Lower lobe of right lung (tissue), 2 donors: Measurements from ENCODE around the gene ANOS1. TPM values are rescaled to one million over a fixed set of nuclear protein-coding genes. Genes with fewer than 3 reads are reported as not detected.

ENCODE experiments used
- ATAC-seq, 2 donors: fragments of 200-7000 bp; cut with Tn5 transposase; one replicate each; pipeline ENCODE4 v1.9.1; 2020 to 2022; ENCODE audit warnings: mild to moderate bottlenecking in 2 of 2, moderate library complexity in 2 of 2
- DNase-seq: peaks from one replicate; pipeline ENCODE4 v3.0.0-alpha.2; 2020
- H3K27ac ChIP-seq: fragments of 200-600 bp; one replicate; pipeline ENCODE4 v1.8.0; 2022
- H3K27me3 ChIP-seq: fragments of 200-600 bp; one replicate; pipeline ENCODE4 v1.8.0; 2022; ENCODE audit warnings: low read depth
- H3K36me3 ChIP-seq: fragments of 200-600 bp; one replicate; pipeline ENCODE4 v1.8.0; 2022; ENCODE audit warnings: mild to moderate bottlenecking
- H3K4me1 ChIP-seq: fragments of 200-600 bp; one replicate; pipeline ENCODE4 v1.8.0; 2022
- H3K4me3 ChIP-seq: fragments of 200-600 bp; one replicate; pipeline ENCODE4 v1.8.0; 2022; ENCODE audit warnings: mild to moderate bottlenecking
- H3K9me3 ChIP-seq: fragments of 200-600 bp; one replicate; pipeline ENCODE4 v1.8.0; 2022
- intact Hi-C: fragments of 100-400 bp; cut with DNase I; formaldehyde crosslinking; loops from one replicate; pipeline ENCODE4 v1.11.0; 2022
- total RNA-seq: library from RNA; stranded (reverse); fragmentation: NEBNext Ultra II Directional; extraction: Animal tissue kit (Norgen Biotek cat#: 25700); gene quantifications from one replicate; pipeline ENCODE4 v1.2.1, GENCODE V29; 2021
- TF ChIP-seq, protein P1 (sequence below): fragments of 200-600 bp; IDR thresholded peaks from one replicate; pipeline ENCODE4 v1.8.0; 2022; ENCODE audit warnings: antibody characterized with exemption, mild to moderate bottlenecking
- donor health status: DM: no; HTN: yes; CAD: no; lungs with severe emphysema.

Gene ANOS1
- total RNA-seq, 1 donor from 2014 or later, result 46.2 TPM

DNA sequence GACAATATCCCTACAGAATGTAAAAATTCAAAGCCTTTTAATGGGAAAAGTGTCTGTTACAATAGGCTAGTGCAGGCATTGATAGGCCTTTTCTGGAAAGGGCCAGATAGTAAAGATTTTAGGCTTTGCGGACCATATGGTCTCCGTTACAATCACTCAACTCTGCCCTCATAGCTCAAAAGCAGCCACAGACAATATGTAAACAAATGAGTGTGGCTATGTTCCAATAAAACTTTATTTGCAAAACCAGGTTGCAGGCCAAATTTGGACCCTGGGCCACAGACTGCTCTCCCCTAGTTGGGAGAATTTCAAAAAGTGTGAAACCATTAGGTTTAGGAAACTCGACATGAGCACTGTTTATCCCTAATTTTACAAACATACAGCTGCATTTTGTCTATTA is 155.1 kb downstream of the ANOS1 start:
- no peak for DNase-seq
- no peaks in the 10 kb centered on the region for H3K4me1 ChIP-seq
- no peak overlapping the region for H3K27ac ChIP-seq
- H3K9me3 ChIP-seq, result no peaks in the 10 kb centered on the region
- intact Hi-C loops, result no loop called here
- TF ChIP-seq, protein P1, sequence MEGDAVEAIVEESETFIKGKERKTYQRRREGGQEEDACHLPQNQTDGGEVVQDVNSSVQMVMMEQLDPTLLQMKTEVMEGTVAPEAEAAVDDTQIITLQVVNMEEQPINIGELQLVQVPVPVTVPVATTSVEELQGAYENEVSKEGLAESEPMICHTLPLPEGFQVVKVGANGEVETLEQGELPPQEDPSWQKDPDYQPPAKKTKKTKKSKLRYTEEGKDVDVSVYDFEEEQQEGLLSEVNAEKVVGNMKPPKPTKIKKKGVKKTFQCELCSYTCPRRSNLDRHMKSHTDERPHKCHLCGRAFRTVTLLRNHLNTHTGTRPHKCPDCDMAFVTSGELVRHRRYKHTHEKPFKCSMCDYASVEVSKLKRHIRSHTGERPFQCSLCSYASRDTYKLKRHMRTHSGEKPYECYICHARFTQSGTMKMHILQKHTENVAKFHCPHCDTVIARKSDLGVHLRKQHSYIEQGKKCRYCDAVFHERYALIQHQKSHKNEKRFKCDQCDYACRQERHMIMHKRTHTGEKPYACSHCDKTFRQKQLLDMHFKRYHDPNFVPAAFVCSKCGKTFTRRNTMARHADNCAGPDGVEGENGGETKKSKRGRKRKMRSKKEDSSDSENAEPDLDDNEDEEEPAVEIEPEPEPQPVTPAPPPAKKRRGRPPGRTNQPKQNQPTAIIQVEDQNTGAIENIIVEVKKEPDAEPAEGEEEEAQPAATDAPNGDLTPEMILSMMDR, result no peak
- no peak overlapping the region for H3K4me3 ChIP-seq
- H3K36me3 ChIP-seq, result no peaks in the 10 kb centered on the region
- H3K27me3 ChIP-seq, result no peaks in the 10 kb centered on the region
- ATAC-seq, result no peak

DNA sequence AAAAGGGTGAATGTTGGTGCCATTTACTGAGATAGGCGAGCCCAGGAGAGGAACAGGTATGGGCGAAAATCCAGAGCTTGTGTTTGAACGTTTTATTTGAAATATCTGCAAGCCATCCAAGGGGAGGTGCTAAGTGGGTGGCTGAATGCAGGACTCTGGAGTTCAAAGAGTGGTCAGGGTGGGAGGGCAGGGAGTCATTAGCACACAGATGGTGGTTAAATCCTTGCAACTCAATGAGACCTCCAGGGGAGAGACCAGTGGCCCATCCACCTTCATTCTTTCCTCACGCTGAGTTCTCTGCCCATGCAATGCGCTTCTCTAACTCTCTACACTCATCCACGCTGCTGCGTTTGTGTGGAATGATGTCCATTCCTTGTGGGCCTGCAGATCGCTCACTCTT is 166.2 kb downstream of the ANOS1 start:
- Histone ChIP-seq H3K27ac (no peak overlapping the region), H3K27me3 (no peaks in the 10 kb centered on the region), H3K9me3 (no peaks in the 10 kb centered on the region), H3K36me3 (no peaks in the 10 kb centered on the region), H3K4me1 (no peaks in the 10 kb centered on the region), H3K4me3 (no peak overlapping the region)
- TF ChIP-seq, protein P1, result no peak
- intact Hi-C loops, result no loop called here
- ATAC-seq (no peak), DNase-seq (no peak)

DNA sequence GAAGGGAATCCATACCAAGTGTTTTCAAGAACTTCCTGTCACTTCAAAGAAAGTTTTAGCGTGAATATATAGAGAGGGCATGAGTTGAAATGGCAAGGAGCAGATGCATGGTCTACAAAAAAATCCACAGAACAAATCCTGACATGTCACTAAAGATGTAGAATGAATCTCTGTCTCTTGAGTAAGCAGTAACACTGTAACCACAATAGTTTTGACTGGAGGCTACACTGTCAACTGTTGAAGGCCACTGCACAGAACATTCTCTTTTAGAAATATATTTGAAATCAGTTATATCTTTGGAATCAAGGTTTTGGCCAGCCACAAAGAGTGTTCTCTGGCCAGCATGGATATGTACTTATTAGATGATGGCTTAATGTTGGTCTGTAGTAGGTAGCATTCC is 183.5 kb downstream of the ANOS1 start:
- DNase-seq, result no peak
- Histone ChIP-seq H3K4me3 (no peak overlapping the region), H3K36me3 (no peaks in the 10 kb centered on the region), H3K4me1 (no peaks in the 10 kb centered on the region), H3K27ac (no peak overlapping the region), H3K27me3 (no peaks in the 10 kb centered on the region), H3K9me3 (no peaks in the 10 kb centered on the region)
- ATAC-seq, result no peak
- intact Hi-C loops, result no loop called here
- TF ChIP-seq, protein P1, result no peak

DNA sequence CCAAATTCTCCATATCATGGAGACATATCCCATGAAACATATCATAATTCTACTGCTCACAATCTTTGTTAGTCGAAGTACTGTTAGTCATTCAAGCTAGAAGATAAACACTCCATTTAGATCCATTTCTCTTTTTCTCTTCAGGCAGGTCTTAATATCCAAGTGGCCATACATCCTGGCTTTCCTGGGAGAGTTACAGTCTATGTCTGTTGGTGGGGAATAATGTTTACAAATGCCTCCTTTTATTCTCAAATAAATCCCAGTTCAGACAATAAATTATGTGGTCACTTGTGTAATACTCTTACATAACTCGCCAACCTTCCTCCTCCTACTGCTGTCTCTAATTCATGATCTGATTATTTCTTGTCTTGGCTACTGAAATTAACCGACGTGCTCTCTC is 185.2 kb downstream of the ANOS1 start:
- H3K36me3 ChIP-seq, result no peaks in the 10 kb centered on the region
- no peaks in the 10 kb centered on the region for H3K4me1 ChIP-seq
- intact Hi-C loops, result no loop called here
- no peak overlapping the region for H3K4me3 ChIP-seq
- H3K9me3 ChIP-seq, result no peaks in the 10 kb centered on the region
- no peaks in the 10 kb centered on the region for H3K27me3 ChIP-seq
- DNase-seq (no peak), ATAC-seq (no peak)
- no peak overlapping the region for H3K27ac ChIP-seq
- TF ChIP-seq, protein P1, result no peak

DNA sequence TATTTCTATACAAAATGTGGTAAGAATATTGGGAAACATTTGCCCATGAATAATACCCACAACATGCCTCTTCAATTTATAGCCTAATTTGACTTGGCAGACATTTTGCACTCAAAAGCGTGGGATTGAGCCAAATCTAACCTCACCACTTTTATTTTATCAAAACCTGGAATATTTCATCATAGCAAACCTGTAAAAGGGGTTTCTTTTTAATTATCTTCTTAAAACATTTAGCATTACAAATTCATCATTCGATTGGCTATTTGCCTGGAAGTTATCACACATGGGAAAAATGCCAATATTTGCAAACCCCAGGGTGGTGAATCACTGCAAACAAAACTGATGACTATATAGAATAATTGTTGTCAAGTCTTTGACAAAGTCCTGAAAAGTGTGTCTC is 211.1 kb downstream of the ANOS1 start:
- H3K27ac ChIP-seq, result no peak overlapping the region
- ATAC-seq (no peak), DNase-seq (no peak)
- intact Hi-C loops, result no loop called here
- no peak overlapping the region for H3K4me3 ChIP-seq
- no peaks in the 10 kb centered on the region for H3K9me3 ChIP-seq
- H3K36me3 ChIP-seq, result no peaks in the 10 kb centered on the region
- H3K27me3 ChIP-seq, result no peaks in the 10 kb centered on the region
- H3K4me1 ChIP-seq, result no peaks in the 10 kb centered on the region
- TF ChIP-seq, protein P1, result no peak

DNA sequence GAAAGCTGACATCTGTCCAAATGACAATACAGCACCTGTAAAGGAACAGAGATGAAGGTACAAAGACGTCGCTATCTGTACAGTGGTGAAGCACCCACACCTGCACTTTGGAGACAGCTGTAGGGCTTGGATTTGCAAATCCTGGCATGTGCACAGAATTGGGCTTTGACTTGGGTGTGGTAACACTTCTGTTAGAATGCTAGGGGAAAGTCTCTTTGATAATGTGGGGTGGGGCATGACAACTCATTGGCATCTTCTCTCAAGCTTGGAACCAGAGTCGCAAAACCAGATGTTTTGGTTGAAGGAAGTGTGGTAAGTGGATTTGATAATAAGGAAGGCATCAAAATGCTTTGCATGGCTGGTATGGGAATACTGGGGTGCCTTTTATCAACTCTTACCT is 211.8 kb downstream of the ANOS1 start:
- no peak overlapping the region for H3K4me3 ChIP-seq
- no peak for DNase-seq
- TF ChIP-seq, protein P1, result no peak
- no peaks in the 10 kb centered on the region for H3K36me3 ChIP-seq
- no peaks in the 10 kb centered on the region for H3K4me1 ChIP-seq
- no peaks in the 10 kb centered on the region for H3K27me3 ChIP-seq
- intact Hi-C loops, result no loop called here
- ATAC-seq, result no peak
- H3K9me3 ChIP-seq, result no peaks in the 10 kb centered on the region
- no peak overlapping the region for H3K27ac ChIP-seq
